DND-41 (cell line): ENCODE measurements around the gene DCAF15.

Experiments
- EZH2 ChIP-seq: IDR thresholded peaks from 3 replicates; pipeline ENCODE4 v1.6.1; 2012; ENCODE audit warnings: borderline replicate concordance, low read depth, mild to moderate bottlenecking, moderate library complexity, low read length, inconsistent platforms; ENCODE audit not compliant: severe bottlenecking
- TF ChIP-seq, protein P1 (sequence below): IDR thresholded peaks from 2 replicates; pipeline ENCODE4 v1.5.1; 2012; ENCODE audit warnings: borderline replicate concordance, low read length, moderate library complexity, mild to moderate bottlenecking; ENCODE audit not compliant: poor library complexity, severe bottlenecking; ENCODE audit errors: extremely low read depth

GRCh38 chr19:13965926-13966683, 13.8 kb downstream of the DCAF15 start:
- TF ChIP-seq, protein P1, sequence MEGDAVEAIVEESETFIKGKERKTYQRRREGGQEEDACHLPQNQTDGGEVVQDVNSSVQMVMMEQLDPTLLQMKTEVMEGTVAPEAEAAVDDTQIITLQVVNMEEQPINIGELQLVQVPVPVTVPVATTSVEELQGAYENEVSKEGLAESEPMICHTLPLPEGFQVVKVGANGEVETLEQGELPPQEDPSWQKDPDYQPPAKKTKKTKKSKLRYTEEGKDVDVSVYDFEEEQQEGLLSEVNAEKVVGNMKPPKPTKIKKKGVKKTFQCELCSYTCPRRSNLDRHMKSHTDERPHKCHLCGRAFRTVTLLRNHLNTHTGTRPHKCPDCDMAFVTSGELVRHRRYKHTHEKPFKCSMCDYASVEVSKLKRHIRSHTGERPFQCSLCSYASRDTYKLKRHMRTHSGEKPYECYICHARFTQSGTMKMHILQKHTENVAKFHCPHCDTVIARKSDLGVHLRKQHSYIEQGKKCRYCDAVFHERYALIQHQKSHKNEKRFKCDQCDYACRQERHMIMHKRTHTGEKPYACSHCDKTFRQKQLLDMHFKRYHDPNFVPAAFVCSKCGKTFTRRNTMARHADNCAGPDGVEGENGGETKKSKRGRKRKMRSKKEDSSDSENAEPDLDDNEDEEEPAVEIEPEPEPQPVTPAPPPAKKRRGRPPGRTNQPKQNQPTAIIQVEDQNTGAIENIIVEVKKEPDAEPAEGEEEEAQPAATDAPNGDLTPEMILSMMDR = no peak
- no peak for TF ChIP-seq EZH2
